Activated effector memory CD4-positive, alpha-beta T cell treated with Interleukin-2 at 50 U/mL for 16 hours (primary cell): ENCODE data around the gene RNF39.
"Not testable (repeated sequence)": the region's sequence is repeated elsewhere in the genome, so short reads cannot be mapped to it uniquely, and the experiment has no call there.

Experiments used
- DNase-seq: peaks from one replicate; pipeline ENCODE4 v3.0.0-alpha.2; 2020

The RNF39 gene

GRCh38 chr6:30075094-30075789 lies at the start of gene RNF39:
TSS of gene RNF39 (minus strand) at chr6:30075769. CDS start at chr6:30075585, 184 bp downstream.
- DNase-seq = no peak

GRCh38 chr6:30122515-30122914 lies 46.9 kb upstream of the RNF39 start:
- no peak for DNase-seq

- no peak for DNase-seq
These were observed 46.1 kb upstream of the RNF39 start for GRCh38 chr6:30121446-30122366.

GRCh38 chr6:30118691-30119090 lies 43.1 kb upstream of the RNF39 start:
- DNase-seq = not testable (repeated sequence)

GRCh38 chr6:30116724-30117123 lies 41.2 kb upstream of the RNF39 start:
- no peak for DNase-seq

- DNase-seq = no peak
These were observed 38.3 kb upstream of the RNF39 start for GRCh38 chr6:30113841-30114240.

GRCh38 chr6:30113003-30113759 lies 37.6 kb upstream of the RNF39 start, which contains the start of gene TRIM31:
TSS of gene TRIM31 (minus strand) at chr6:30113090. CDS start at chr6:30112805, 285 bp downstream.
- no peak for DNase-seq

- DNase-seq = no peak
These were observed 36.9 kb upstream of the RNF39 start for GRCh38 chr6:30112402-30112994.

GRCh38 chr6:30111266-30111856 lies 35.8 kb upstream of the RNF39 start:
- DNase-seq = no peak

GRCh38 chr6:30104661-30105060 lies 29.1 kb upstream of the RNF39 start:
- DNase-seq = no peak

- no peak for DNase-seq
These were observed 28.3 kb upstream of the RNF39 start for GRCh38 chr6:30103872-30104179.

GRCh38 chr6:30102970-30103871 lies 27.7 kb upstream of the RNF39 start:
- DNase-seq = peak; percentile 77

- DNase-seq = no peak
These were observed 26.9 kb upstream of the RNF39 start for GRCh38 chr6:30102414-30102969.

GRCh38 chr6:30101444-30102413 lies 26.2 kb upstream of the RNF39 start:
- DNase-seq = peak; percentile 53

- DNase-seq = no peak
These were observed 25.2 kb upstream of the RNF39 start for GRCh38 chr6:30100585-30101443.

- DNase-seq = no peak
These were observed 24.6 kb upstream of the RNF39 start for GRCh38 chr6:30100154-30100553.

GRCh38 chr6:30097902-30098768 lies 22.6 kb upstream of the RNF39 start:
- DNase-seq = no peak

- DNase-seq = no peak
These were observed 21.3 kb upstream of the RNF39 start for GRCh38 chr6:30096829-30097228.
